Measurements from ENCODE around the gene OR56A3.
"Not testable (repeated sequence)": the region's sequence is repeated elsewhere in the genome, so short reads cannot be mapped to it uniquely, and the experiment has no call there.

The OR56A3 gene, protein sequence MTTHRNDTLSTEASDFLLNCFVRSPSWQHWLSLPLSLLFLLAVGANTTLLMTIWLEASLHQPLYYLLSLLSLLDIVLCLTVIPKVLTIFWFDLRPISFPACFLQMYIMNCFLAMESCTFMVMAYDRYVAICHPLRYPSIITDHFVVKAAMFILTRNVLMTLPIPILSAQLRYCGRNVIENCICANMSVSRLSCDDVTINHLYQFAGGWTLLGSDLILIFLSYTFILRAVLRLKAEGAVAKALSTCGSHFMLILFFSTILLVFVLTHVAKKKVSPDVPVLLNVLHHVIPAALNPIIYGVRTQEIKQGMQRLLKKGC

DNA sequence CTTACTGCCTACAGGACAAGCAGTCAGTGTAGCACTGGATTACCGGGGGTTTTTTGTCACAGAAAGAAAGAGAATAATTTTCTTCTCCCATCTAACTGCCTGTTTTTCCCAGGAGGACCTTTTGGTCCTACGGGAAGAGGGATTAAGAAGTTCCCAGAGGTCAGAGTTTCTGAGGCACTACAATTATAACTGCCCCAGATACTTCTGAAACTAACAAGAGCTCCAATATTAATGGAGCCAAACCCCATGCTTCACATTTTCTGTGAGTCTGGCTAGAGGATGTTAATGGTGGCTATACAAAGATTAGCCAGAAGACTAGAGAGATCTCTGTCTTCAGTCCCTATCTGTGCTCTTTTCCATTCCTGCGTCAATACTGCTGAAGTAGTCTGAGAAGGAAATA is at the start of gene OR56A3:
Gene OR56A3 (plus strand): TSS at position 301 of the 400 bp plus-strand sequence. CDS start 5,096 bp downstream, outside the sequence.
- DNase-seq, result no peak

DNA sequence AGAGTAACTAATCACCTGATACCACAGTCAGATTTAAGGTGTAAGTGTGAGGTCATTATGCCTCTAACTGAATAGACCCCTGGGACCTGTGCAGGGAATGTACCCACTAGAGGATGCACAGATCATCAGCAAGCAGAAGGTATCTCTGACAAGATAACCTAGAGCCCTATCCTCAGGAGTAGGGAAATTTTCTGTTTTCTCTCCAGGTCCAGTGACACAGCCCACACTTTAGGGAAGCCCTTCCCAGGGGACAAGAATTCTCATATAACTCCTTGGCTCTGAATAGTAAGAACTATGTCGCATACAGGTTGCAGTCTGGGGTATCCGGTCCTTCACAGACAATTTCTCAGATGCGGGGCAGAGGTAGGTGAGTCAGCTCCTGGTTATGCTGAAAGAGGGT is 49.1 kb upstream of the OR56A3 start, which contains the start of gene OR52E5:
Gene OR52E5 (plus strand): TSS at position 301 of the 400 bp plus-strand sequence. CDS start 7,569 bp downstream, outside the sequence.
- no peak for DNase-seq

DNA sequence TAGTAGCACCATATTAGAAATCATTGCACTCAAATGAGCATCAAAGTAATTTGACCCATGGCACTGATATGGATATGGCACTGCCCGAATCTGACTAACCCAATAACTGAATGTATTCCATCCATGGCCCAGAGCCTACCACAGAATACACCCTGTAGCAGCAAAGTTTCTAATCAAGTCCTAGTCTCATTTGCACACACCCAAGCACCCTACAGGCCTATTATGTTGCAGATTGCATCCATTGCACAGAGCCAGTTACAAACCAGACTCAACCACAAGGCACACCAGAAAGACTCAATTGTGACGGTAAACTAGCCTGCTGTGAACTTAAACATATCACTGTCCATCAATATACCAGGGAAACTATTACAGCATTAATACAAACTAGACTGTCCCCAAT is 42.5 kb upstream of the OR56A3 start:
- DNase-seq, result no peak

DNA sequence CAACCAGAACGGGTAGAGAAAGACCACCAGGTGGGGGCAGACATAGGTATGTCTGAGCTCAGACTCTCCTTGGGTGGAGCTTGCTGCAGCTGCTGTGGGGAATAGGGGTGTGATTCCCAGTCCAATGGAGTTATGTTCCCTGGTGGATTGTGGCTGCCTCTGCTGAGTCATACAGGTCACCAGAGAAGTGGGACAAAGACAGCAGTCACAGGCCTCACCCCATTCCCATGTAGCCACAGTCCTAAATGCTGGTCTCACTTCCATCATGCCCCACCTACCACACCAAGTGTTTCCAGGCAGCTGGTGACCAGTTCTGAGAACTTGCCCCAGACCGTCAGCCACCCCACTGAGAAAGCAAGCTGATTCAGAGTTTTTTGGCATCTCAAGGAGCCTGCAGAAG is 31.5 kb upstream of the OR56A3 start:
- DNase-seq, result no peak

DNA sequence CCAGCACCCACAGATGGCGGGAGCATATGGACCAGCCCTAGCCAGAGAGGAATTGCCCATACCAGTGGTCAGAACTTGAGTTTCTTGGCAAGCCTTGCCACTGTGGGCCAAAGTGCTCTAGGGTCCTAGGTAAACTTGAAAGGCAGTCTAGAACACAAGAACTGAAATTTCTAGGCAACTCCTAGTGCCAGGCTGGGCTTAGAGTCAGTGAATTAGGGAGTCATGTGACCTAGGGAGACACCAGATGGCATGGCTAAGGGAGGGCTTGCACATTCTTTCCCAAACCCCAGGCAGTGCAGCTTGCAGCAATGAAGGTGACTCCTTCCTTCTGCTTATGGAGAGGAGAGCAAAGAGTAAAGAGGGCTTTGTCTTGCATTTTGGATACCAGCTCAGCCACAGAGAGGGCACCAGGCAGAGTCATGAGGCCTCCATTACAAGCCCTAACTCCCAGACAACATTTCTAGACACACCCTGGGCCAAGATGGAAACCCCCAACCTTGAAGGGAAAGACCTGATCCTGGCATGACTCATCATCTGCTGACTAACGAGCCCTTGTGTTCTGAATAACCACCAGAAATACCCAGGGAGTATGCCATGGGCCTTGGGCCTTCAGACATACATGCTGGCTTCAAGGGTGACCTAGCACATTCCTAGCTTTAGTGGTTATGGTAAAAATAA is 19.2 kb upstream of the OR56A3 start:
- DNase-seq, result no peak

DNA sequence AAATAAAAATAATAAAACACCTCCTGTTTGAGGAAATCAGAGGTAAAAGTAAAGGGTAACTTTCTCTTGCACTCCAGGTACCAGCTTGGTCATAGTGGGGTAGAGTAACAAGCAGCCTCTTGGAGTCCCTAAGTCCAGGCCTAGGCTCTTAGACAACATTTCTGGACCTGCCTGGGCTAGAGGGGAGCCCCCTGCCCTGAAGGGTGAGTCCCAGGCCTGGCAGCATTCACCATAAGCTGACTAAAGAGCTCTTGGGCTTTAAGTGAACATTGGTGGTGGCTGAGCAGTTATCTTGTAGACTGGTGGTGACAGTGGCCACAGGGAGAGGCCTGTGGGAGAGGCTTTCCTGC is 18.6 kb upstream of the OR56A3 start:
- DNase-seq, result no peak

DNA sequence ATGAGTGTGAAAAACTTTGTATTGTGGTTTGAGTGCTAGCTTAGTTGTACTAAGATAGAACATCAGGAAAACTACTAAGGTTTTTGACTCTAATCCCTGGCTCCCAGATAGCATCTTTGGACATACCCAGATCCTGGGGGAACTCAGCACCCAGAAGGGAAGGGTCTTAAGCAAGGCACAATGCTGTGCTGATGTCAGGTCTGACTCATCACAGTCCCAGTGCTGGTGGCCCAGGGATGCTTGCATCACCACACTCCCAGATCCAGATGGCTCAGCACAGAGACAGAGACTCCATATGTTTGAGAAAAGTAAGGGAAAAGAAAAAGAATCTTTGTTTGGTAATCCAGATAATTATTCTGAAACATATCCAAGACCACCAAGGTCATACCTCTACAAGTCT is 18.3 kb upstream of the OR56A3 start:
- no peak for DNase-seq

DNA sequence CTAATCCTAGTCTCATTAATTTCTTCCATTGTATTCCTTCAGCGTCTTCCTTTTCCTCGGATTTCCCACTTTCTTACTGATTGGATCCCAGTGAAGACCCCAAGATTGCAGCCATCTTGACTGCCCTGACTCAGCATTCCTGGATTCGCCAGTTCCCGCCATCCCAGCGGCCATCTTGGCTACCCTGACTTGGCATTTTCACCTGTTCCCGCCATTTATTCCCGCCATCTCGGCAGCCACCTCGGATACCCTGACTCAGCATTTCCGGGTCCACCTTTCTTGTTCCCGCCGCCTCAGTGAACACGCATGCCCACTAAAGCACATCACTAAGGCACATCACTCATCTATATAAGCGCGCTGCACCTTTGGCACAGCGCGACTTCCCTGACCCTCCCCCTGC is 13.8 kb upstream of the OR56A3 start:
- no peak for DNase-seq

DNA sequence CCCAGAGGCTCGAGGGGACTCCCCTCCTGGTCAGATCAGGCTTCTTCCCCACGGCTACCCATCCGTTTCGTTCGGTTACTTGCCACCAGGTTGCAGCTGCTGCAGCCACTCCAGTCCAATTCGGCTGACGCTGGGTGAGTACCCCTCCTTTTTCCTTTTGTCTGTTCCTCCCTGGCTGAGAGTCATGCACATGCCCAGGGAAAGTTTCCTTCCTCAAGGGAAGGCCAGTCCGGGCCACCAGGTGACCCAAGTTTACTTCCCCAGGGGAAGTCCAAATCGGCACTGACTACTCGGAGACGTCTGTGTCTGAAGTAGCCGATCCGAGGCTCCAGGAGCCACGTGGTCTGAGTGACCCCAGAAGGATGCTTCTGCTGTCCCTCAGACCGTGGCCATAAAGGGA is 13.2 kb upstream of the OR56A3 start:
- no peak for DNase-seq

DNA sequence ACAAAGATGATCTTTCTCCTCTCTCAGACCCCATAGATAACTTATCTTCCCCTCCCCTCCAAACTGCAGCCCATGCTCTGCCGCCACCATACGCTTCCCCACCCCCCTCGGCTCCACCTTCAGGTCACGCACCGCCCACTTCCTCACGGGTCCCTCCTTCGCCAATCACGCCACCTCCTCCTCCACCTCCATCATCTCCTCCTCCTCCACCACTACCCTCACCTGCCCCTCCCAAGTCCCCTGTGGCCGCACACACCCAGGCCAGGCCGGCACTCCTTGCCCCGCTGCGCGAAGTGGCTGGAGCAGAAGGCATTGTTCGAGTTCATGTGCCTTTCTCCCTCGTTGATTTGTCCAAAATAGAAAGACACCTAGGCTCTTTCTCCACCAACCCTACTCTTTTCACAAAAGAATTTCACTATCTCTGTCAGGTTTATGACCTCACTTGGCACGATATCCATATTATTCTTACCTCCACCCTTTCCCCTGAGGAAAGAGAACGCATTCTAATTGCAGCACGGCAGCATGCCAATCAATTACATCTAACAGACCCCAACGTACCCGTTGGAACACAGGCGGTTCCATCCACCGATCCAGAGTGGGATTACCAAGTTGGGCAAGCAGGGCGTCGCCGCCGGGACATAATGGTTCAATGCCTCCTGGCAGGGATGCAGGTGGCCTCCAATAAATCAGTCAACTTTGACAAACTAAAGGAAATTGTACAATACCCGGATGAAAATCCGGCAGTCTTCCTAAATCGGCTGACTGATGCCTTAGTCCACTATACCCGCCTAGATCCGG is 12.3 kb upstream of the OR56A3 start:
- no peak for DNase-seq

DNA sequence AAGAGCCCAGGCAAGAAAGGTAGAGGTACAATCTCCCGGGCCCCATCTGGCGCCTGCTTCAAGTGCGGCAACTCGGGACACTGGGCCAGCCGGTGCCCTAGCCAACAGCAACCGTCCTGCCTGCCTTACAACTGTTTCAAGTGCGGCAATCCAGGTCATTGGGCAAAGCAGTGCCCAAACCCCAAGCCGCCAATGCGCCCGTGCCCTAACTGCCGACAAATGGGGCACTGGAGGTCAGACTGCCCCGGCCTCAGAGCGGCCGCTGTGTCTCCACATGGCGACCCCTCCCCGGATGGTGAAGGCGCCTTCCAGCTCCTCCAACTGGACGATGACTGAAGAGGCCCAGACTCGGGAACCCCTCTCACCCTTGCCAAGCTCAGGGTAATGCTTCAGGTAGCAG is 11.4 kb upstream of the OR56A3 start:
- DNase-seq, result no peak

DNA sequence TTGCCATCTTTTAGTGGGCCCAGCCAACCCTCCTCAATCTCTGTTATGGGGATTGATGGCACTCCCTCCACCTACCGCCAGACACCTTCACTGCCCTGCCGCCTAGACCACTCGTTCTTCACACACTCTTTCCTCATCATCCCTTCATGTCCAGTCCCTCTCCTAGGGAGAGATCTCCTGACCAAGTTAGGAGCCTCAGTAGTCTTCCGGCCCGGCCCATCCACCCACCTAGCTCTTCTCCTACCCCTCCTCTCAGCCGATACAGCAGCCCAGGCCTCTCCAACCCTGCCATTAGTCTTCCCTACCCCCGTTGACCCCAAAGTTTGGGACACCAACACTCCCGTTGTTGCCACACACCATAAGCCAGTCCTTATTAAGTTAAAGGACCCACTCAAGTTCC is 11.0 kb upstream of the OR56A3 start:
- no peak for DNase-seq

DNA sequence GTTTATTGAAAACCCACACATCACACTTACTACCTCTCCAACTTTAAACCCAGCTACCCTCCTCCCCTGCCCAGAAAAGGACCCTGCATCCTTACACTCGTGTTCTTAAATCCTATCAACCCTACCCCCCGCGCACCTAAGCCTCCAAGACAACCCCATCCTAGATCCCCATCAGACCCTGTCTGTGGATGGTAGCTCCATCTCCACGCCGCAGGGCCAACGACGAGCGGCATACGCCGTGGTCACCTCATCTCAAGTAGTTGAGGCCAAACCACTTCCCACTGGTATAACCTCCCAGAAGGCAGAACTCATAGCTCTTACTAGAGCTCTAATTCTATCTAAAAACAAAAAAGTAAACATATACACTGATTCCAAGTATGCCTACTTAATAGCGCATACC is 9.4 kb upstream of the OR56A3 start:
- DNase-seq, result no peak

DNA sequence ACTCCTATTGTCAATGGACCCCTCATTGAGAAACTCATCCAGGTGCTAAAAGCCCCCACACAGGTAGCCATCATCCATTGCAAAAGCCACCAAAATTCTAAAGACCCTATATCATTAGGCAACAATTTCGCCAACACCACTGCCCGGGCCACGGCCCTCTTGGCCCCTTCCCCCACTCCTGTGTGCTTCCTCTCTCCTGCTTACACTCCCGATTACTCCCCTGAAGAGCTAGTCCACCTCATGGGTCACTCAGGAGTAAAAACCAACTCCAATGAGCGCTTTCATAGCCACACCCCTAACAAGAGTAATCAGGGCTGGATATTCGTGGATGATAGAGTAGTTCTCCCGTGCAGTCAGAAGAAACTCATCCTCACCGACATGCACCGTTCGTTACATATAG is 8.9 kb upstream of the OR56A3 start:
- no peak for DNase-seq

DNA sequence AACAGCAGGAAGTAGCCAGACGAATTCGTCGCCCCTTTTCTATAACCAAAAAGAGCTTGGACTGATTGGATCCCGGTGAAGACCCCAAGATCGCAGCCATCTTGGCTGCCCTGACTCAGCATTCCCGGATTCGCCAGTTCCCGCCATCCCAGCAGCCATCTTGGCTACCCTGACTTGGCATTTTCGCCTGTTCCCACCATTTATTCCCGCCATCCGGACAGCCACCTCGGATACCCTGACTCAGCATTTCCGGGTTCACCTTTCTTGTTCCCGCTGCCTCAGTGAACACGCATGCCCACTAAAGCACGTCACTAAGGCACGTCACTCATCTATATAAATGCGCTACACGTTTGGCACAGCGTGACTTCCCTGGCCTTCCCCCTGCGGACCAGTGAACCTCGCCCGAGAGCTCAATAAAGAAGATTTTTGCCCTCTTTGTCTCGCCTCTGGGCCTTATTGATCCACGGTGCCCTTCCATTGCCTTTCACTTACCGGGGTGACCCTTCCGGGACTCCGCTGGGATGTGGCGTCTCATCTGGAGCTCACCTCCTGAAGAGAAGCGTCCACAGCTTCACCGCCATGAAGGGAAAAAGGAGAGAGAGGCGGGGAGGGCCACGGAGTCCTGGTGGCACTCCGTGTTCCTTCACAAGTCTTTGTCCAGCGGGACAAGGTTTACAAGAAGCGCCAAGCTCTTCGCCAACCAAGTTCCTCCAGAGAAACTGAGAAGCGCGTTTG is 4.0 kb upstream of the OR56A3 start:
- DNase-seq, result no peak

DNA sequence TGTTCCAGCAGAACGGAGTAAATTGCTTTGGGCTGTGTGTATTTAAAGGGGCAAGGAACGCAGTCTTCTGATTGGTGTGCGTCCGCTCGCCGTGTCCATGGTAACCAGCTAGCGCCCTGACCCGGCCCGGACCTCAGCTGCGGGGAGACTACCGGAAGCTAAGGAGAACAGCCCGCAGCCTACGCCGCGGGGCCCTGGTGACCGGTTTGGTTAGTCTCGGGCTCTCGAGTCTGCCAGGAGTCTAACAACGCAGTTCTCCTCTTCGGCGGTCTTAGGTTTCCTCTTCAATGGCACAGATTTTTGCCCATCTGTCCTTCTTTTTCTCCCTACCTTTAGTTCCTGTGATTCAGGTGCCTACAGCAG is 3.5 kb upstream of the OR56A3 start:
- DNase-seq, result no peak

DNA sequence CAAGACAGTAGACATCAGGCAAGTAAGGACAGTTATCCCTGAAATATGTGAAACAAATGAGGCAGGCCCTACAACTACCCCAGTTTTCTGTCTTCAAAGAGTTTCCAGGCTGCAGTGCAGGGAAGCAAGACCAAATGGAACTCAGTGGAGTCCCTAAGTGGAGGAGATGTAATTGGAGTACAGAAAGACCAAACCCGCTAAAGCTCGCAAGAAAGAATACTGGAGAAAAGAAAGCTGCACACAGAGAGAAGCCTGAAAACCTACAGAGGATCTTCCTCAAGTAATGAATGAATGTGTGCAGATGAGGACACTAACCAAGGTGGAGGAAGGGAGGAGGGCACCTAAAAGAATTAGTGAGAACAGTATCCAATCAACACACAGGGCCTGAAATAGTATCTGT is 1.3 kb upstream of the OR56A3 start:
- no peak for DNase-seq

DNA sequence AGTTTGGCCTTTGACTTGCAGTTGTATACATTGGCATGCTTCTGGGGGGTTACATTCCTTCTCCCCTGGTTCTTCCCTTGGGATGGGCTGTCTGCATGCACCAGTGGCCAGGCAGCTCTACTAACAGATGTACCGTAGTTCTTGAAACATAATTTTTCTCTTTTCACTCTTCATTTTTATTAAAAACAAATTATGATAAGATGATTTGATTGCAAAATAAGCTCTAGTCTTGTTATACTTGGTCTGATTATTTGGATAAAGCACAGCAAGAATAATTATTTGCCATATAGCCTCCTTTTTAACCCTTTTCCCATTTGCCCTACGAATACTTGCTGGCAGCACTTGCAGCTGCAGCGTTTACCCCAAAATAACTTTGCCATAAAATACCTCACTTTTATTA is 13.5 kb downstream of the OR56A3 start:
- DNase-seq, result no peak

DNA sequence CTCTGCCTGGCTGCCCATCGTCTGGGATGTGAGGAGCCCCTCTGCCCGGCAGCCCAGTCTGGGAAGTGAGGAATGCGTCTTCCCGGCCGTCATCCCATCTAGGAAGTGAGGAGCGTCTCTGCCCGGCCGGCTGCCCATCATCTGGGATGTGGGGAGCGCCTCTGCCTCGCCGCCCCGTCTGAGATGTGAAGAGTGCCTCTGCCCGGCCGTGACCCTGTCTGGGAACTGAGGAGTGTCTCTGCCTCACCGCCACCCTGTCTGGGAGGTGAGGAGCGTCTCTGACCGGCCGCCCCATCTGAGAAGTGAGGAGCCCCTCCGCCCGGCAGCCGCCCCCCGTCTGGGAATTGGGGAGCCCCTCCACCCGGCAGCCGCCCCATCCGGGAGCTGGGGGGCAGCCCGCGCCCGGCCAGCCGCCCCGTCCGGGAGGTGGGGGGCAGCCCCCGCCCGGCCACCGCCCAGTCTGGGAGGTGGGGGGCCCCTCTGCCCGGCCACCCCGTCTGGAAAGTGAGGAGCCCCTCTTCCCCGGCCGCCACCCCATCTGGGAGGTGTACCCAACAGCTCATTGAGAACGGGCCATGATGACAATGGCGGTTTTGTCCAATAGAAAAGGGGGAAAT is 18.8 kb downstream of the OR56A3 start:
- not testable (repeated sequence) for DNase-seq

DNA sequence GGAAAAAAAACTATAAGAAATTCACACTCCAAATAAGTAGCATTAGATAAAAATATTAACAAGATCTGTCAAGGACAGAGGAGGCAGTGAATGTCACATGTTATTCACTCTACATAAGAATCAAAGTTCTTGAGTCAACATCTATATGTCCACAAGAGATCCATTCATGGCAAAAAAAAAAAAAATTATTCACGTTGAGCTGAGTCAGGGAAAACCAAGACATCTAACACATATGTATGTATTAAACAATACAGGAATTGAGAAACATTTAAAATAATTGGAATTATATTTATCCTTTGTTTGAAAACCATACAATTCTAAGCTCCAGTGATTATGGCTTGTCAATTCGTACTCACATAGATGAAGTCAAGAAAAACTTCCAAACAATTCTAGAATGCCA is 24.9 kb downstream of the OR56A3 start:
- no peak for DNase-seq

DNA sequence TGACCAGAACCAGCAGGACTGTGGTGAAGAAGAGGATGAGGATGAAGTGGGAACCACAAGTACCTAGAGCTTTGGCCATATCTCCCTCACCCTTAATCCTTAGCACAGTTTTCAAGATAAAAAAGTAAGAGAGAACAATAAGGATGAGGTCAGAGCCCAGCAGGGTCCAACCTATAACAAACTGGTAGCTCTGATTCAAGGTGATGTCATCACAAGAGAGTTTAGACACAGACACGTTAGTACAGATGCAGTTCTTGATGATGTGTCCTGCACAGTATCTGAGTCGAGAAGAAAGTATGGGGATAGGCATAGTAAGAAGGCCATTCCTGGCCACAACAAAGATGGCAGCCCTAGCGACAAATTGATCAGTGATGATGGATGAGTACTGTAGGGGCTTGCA is 25.7 kb downstream of the OR56A3 start:
- no peak for DNase-seq

DNA sequence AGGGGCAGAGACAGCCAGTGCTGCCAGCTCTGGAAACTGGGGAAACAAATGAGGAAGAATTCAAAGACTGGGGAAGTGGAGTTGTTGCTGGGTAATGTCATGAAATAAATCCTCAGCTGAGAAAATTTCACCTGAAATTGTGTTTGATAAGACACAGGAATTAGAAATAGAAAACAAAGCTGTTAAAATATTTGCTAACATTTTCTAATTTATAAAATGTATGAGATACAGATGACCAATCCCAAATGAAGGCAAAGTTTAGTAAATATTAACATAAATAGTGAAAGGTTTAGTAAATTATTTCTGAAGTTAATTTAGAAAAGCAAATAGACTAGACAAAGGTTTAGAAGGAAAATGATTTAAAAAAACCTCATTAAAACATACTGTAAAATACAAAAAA is 26.3 kb downstream of the OR56A3 start, which contains the start of gene OR56A5:
Gene OR56A5 (minus strand): TSS at position 101 of the 400 bp plus-strand sequence. CDS start 0 bp downstream, at position 101.
- no peak for DNase-seq

DNA sequence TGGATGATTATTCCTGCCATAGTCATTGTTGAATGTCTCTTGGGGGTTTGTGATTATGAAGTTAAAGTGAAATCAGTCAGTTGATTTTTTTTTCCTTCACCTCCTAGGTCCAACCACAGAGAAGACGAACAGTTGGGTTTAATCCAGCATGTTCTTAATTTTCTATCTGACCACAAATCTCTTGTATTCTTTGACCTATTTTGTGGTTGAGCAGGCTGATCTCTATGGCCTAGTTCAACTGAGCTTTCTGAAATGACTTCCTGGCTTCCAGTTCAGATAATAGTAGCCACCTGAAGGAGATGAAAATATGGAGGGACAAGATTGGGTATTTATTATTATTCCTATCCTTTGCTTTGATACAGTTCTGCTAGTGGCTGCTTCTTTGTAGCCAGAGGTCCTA is 31.5 kb downstream of the OR56A3 start:
- DNase-seq, result no peak
